ENCODE measurements around the gene HNRNPM. TPM values are rescaled to one million over a fixed set of nuclear protein-coding genes. Genes with fewer than 3 reads are reported as not detected.

The HNRNPM gene
- total RNA-seq, 1 experiment from 2014 or later: 155 TPM

DNA sequence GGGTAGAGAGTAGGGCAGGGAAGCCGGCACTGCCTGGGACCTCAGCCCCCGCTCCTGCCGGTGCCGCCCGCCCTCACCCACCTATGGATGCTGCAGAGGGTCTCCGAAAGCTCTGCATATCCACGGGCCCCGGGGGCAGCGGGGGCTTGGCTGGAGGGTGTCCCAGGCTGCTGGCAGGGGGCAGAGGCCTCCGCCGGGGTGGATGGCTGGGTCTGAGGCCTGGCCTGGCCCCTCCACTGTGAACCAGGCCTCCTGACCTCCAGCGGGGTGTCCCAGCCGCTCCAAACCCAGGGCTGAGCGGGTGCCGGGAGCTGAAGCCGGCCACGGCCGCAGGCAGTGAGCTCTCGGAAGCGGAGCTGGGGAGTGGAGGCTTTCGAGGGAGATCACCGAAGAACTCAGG is 53.5 kb downstream of the HNRNPM start:
- no peak for DNase-seq
- Histone ChIP-seq H3K27me3 (ENCODE audit: control insufficient read depth, insufficient read depth, low read length) (no peaks in the 10 kb centered on the region), H3K36me3 (replicated peaks; ENCODE audit: control insufficient read depth, insufficient read depth, low read length) (no peaks in the 10 kb centered on the region), H3K4me3 (ENCODE audit: insufficient read depth, low read depth, low read length) (no peak overlapping the region)

GRCh38 chr19:8499048-8499833 is 54.5 kb downstream of the HNRNPM start:
- Histone ChIP-seq H3K36me3 (replicated peaks; ENCODE audit: control insufficient read depth, insufficient read depth, low read length) (no peaks in the 10 kb centered on the region), H3K27me3 (ENCODE audit: control insufficient read depth, insufficient read depth, low read length) (no peaks in the 10 kb centered on the region), H3K4me3 (ENCODE audit: insufficient read depth, low read depth, low read length) (no peak overlapping the region)
- DNase-seq: peak; percentile 64

DNA sequence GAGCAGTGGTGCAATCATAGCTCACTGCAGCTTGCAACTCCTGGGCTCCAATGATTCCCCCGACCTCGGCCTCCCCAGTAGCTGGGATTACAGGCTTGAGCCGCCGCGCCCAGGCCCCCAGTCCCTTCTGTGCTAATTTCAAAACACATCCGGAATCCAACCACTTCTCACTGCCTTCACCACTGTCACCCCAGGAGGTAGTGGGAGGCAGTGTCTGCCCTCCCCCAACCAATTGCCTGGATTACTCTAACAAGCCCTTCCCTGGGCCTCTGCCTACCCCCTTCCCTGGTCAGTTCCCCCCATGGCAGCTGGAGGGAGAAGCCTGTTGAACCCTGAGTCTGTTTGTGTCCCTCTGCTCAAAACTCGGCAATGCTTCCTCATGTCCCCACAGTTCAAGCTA is 55.4 kb downstream of the HNRNPM start:
- no peaks in the 10 kb centered on the region for H3K36me3 ChIP-seq (replicated peaks; ENCODE audit: control insufficient read depth, insufficient read depth, low read length)
- no peak overlapping the region for H3K4me3 ChIP-seq (ENCODE audit: insufficient read depth, low read depth, low read length)
- DNase-seq: peak; percentile 69
- no peaks in the 10 kb centered on the region for H3K27me3 ChIP-seq (ENCODE audit: control insufficient read depth, insufficient read depth, low read length)

DNA sequence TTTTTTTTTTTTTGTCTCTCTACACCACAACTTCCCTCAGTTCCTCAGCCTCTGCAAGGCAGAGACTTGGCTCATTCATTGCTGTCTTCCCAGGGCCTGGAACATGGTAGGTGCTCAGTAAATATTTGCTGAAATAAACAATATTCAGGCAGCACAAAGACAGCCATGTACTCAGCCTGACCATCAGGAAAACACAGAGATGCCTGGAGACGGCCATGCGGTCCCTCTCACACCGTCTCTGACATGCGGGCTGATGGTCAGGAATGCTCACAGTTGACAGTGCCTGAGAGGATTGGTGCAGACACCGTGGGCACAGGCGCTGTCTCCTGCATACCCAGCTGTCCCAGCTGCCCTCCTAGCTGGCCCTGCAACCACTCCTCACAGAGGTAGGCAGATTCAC is 56.7 kb downstream of the HNRNPM start:
- Histone ChIP-seq H3K4me3 (ENCODE audit: insufficient read depth, low read depth, low read length) (no peak overlapping the region), H3K36me3 (replicated peaks; ENCODE audit: control insufficient read depth, insufficient read depth, low read length) (no peaks in the 10 kb centered on the region), H3K27me3 (ENCODE audit: control insufficient read depth, insufficient read depth, low read length) (no peaks in the 10 kb centered on the region)
- no peak for DNase-seq

- Histone ChIP-seq H3K27me3 (ENCODE audit: control insufficient read depth, insufficient read depth, low read length) (no peaks in the 10 kb centered on the region), H3K36me3 (replicated peaks; ENCODE audit: control insufficient read depth, insufficient read depth, low read length) (no peaks in the 10 kb centered on the region), H3K4me3 (ENCODE audit: insufficient read depth, low read depth, low read length) (no peak overlapping the region)
- no peak for DNase-seq
Measured at GRCh38 chr19:8501981-8502380, 57.2 kb downstream of the HNRNPM start.

GRCh38 chr19:8503510-8503909 is 58.7 kb downstream of the HNRNPM start:
- Histone ChIP-seq H3K27me3 (ENCODE audit: control insufficient read depth, insufficient read depth, low read length) (no peaks in the 10 kb centered on the region), H3K36me3 (replicated peaks; ENCODE audit: control insufficient read depth, insufficient read depth, low read length) (no peaks in the 10 kb centered on the region), H3K4me3 (ENCODE audit: insufficient read depth, low read depth, low read length) (no peak overlapping the region)
- no peak for DNase-seq

DNA sequence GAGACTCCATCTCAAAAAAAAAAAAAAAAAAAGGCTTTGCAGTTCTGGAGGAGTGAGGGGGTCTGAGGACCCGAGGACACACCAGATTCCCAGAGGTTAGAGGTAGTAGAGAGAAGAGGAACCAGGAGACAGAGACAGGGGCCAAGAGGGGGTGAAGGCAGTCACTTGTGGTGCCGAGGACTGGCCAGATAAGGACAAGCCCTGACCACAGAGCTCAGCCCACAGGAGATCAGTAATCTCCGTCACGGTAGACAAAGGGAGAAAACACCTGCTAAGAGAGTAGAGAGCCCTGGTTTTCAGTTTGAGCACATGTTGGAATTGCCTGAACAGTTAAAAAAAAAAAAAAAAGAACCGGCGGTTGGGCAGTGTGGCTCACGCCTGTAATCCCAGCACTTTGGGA is 59.4 kb downstream of the HNRNPM start:
- Histone ChIP-seq H3K27me3 (ENCODE audit: control insufficient read depth, insufficient read depth, low read length) (no peaks in the 10 kb centered on the region), H3K36me3 (replicated peaks; ENCODE audit: control insufficient read depth, insufficient read depth, low read length) (no peaks in the 10 kb centered on the region), H3K4me3 (ENCODE audit: insufficient read depth, low read depth, low read length) (no peak overlapping the region)
- no peak for DNase-seq

DNA sequence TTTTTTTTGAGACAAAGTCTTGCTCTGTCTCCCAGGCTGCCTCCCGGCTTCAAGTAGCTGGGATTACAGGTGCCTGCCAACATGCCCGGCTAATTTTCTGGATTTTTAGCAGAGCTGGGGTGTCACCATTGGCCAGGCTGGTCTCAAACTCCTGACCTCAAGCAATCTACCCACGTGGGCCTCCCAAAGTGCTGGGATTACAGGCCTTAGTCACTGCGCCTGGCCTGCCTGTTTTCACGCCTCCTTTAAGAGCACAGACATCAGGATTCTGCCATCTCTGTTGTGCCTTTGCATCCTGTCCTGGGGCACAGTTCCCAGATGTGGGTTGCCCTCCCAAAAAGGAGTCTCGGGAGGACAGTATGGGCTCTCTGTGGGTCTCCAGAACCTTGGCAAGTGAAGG is 60.1 kb downstream of the HNRNPM start:
- no peaks in the 10 kb centered on the region for H3K27me3 ChIP-seq (ENCODE audit: control insufficient read depth, insufficient read depth, low read length)
- H3K36me3 ChIP-seq (replicated peaks; ENCODE audit: control insufficient read depth, insufficient read depth, low read length): no peaks in the 10 kb centered on the region
- no peak for DNase-seq
- H3K4me3 ChIP-seq (ENCODE audit: insufficient read depth, low read depth, low read length): no peak overlapping the region

DNA sequence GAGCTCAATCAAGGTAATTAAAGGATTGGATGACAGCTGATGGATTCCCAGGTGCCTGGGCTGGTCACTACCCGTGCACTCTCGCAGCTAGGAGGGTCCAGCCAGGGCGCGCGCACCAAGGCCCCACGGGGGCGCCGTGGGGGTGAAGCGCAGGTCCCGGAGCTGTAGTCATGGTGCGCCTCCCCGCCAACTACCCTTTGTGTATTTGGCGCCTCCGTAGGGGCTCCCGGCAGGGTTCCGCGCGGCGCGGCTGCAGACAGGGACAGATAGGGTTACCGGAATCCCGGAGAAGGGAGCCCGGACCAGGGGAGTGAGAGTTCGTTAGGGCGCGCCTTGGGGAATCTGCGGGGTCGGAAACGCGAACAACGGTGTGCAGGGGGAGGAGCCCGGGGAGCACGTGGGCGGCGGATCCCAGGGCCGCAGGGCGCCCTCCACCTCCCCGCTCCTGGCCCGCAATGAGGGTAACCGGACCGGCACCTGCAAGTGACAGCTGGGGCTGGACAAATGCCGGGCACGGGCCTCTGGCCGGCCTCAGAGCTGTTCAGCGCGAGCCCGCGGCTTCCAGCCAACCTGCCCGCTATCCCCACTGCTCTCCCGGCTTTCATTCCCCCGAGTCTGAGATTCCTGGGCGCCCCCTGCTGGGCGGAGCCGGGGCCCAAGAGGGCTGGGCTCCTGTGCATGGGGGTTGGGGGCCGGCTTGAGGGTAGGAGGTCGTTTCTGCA is 61.1 kb downstream of the HNRNPM start:
- H3K4me3 ChIP-seq (ENCODE audit: insufficient read depth, low read depth, low read length): peak overlapping the region; percentile 64
- H3K36me3 ChIP-seq (replicated peaks; ENCODE audit: control insufficient read depth, insufficient read depth, low read length): no peaks in the 10 kb centered on the region
- DNase-seq: peak; percentile 96
- no peaks in the 10 kb centered on the region for H3K27me3 ChIP-seq (ENCODE audit: control insufficient read depth, insufficient read depth, low read length)

DNA sequence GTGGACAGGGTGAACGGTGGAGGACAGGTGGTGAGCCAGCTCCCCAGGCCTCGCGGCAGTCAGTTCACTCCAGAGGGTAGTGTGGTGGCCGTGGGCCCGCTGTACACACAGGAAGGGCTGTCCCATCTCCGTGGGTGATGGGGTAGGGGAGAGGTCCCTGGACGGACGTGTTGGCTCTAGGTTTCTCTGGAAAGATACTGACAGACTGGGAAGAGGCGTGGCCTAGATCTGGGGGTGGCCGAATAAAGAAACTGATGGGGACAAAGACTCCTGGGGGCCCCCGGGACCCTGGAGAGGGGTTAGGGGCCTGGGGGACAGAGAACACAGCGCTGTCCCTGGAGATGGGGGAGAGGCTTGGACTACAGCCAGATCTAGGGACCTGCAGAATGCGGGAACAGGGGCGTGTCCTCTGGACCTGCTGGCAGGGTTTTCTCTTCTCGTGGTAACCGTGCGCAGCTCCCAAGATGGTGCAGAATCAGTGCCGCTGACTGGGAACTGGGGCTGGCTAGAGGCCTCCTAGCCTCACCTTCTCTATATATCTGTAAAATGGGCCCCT is 61.7 kb downstream of the HNRNPM start:
- peak; percentile 85 for DNase-seq
- H3K4me3 ChIP-seq (ENCODE audit: insufficient read depth, low read depth, low read length): peak overlapping the region; percentile 64
- no peaks in the 10 kb centered on the region for H3K36me3 ChIP-seq (replicated peaks; ENCODE audit: control insufficient read depth, insufficient read depth, low read length)
- H3K27me3 ChIP-seq (ENCODE audit: control insufficient read depth, insufficient read depth, low read length): no peaks in the 10 kb centered on the region

- peak; percentile 61 for DNase-seq
- Histone ChIP-seq H3K27me3 (ENCODE audit: control insufficient read depth, insufficient read depth, low read length) (no peaks in the 10 kb centered on the region), H3K4me3 (ENCODE audit: insufficient read depth, low read depth, low read length) (peak overlapping the region; percentile 32; the same call in 1 of the 2 replicates), H3K36me3 (replicated peaks; ENCODE audit: control insufficient read depth, insufficient read depth, low read length) (no peaks in the 10 kb centered on the region; the same call in 1 of the 2 replicates)
Measured at GRCh38 chr19:8510589-8511115, 65.9 kb downstream of the HNRNPM start.

GRCh38 chr19:8511573-8512101 is 66.9 kb downstream of the HNRNPM start:
- peak overlapping the region; percentile 32; the same call in 1 of the 2 replicates for H3K4me3 ChIP-seq (ENCODE audit: insufficient read depth, low read depth, low read length)
- H3K27me3 ChIP-seq (ENCODE audit: control insufficient read depth, insufficient read depth, low read length): no peaks in the 10 kb centered on the region
- H3K36me3 ChIP-seq (replicated peaks; ENCODE audit: control insufficient read depth, insufficient read depth, low read length): no peaks in the 10 kb centered on the region; the same call in 1 of the 2 replicates
- DNase-seq: no peak

DNA sequence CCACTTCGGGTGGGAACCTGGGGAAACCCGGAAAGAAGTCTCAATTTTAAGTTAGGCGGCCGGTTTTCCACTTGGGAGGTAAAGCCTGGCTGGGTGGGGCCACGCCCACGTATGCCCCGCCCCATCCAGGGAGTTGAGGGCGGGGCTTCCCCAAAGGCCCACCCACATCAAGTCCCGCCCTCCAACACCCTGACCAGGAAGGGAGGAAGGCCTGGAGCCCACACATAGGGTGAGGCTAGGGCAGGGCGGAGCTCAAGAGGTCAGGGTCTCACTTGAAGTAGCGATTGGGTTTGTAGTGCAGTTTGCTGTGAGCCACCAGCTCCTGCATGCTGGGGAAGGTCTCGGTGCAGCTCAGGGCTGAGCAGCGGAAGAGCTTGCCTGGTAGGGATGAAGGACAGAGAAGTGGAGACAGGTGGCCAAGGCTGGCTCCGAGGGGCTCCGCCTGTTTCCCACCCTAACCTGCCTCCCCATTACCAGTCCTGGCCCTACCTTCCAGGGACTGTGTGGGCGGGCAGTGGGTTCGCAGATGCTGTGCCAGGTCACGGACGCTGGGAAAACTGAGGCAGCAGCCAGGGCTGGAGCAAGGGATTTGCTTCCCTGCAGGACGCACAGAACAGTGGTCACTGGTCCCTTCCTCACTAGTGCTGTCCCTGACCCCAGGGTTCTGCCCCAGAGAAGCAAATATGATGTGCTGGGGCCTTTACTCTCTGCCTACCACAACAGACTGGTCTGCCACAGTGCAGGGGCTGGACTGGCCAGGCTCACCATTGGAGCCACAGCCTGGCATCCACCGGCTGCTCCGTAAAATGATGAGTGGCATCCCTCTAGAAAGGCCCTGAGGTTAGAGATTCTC is 67.6 kb downstream of the HNRNPM start:
- Histone ChIP-seq H3K27me3 (ENCODE audit: control insufficient read depth, insufficient read depth, low read length) (no peaks in the 10 kb centered on the region), H3K36me3 (replicated peaks; ENCODE audit: control insufficient read depth, insufficient read depth, low read length) (no peaks in the 10 kb centered on the region; the same call in 1 of the 2 replicates), H3K4me3 (ENCODE audit: insufficient read depth, low read depth, low read length) (peak overlapping the region; percentile 19; the same call in 1 of the 2 replicates)
- DNase-seq: peak; percentile 94
